ENCODE results near the gene FOXP1.
A peak's percentile ranks its signal among the peaks of the same experiment; 100 is the strongest.

Gene FOXP1

GRCh38 chr3:71509066-71509465, 74.5 kb downstream of the FOXP1 start:
- H3K36me3 ChIP-seq: no peaks in the 10 kb centered on the region
- no peak for TF ChIP-seq CTCF (IDR thresholded peaks at IDR 0.05)
- H3K27ac ChIP-seq: no peak overlapping the region
- H3K9me3 ChIP-seq: no peaks in the 10 kb centered on the region
- H3K27me3 ChIP-seq: no peaks in the 10 kb centered on the region
- H3K4me3 ChIP-seq (ENCODE audit: low read depth in 1 of 2, low read length in 1 of 2): no peak overlapping the region
- peaks cover 33 to 39% of the 10 kb centered on the region in 2 experiments for H3K4me1 ChIP-seq (ENCODE audit: control insufficient read depth in 1 of 2, insufficient read depth in 1 of 2, low read depth in 1 of 2, low read length in 1 of 2)

GRCh38 chr3:71505767-71506350, 77.7 kb downstream of the FOXP1 start:
- no peak overlapping the region for H3K27ac ChIP-seq
- no peaks in the 10 kb centered on the region for H3K27me3 ChIP-seq
- TF ChIP-seq CTCF (IDR thresholded peaks at IDR 0.05): no peak
- no peak overlapping the region for H3K4me3 ChIP-seq (ENCODE audit: low read depth in 1 of 2, low read length in 1 of 2)
- H3K4me1 ChIP-seq (ENCODE audit: control insufficient read depth in 1 of 2, insufficient read depth in 1 of 2, low read depth in 1 of 2, low read length in 1 of 2): peaks cover 7 to 16% of the 10 kb centered on the region in 2 experiments
- no peaks in the 10 kb centered on the region for H3K9me3 ChIP-seq
- no peaks in the 10 kb centered on the region for H3K36me3 ChIP-seq

- Histone ChIP-seq H3K9me3 (no peaks in the 10 kb centered on the region), H3K4me3 (ENCODE audit: low read depth in 1 of 2, low read length in 1 of 2) (no peak overlapping the region), H3K27ac (peak overlapping the region; percentile 61), H3K27me3 (no peaks in the 10 kb centered on the region), H3K4me1 (ENCODE audit: control insufficient read depth in 1 of 2, insufficient read depth in 1 of 2, low read depth in 1 of 2, low read length in 1 of 2) (peaks cover 7 to 14% of the 10 kb centered on the region in 2 experiments), H3K36me3 (no peaks in the 10 kb centered on the region)
- TF ChIP-seq CTCF (IDR thresholded peaks at IDR 0.05): no peak
These were observed 79.1 kb downstream of the FOXP1 start for GRCh38 chr3:71504250-71505036.

GRCh38 chr3:71503525-71504249, 79.8 kb downstream of the FOXP1 start:
- no peak overlapping the region for H3K4me3 ChIP-seq (ENCODE audit: low read depth in 1 of 2, low read length in 1 of 2)
- no peaks in the 10 kb centered on the region for H3K27me3 ChIP-seq
- H3K9me3 ChIP-seq: no peaks in the 10 kb centered on the region
- H3K27ac ChIP-seq: peak overlapping the region; percentile 61
- no peak for TF ChIP-seq CTCF (IDR thresholded peaks at IDR 0.05)
- H3K4me1 ChIP-seq (ENCODE audit: control insufficient read depth in 1 of 2, insufficient read depth in 1 of 2, low read depth in 1 of 2, low read length in 1 of 2): peaks cover 7 to 14% of the 10 kb centered on the region in 2 experiments
- no peaks in the 10 kb centered on the region for H3K36me3 ChIP-seq

- Histone ChIP-seq H3K27ac (peak overlapping the region; percentile 21), H3K4me1 (ENCODE audit: control insufficient read depth in 1 of 2, insufficient read depth in 1 of 2, low read depth in 1 of 2, low read length in 1 of 2) (peaks cover 7 to 14% of the 10 kb centered on the region in 2 experiments), H3K4me3 (ENCODE audit: low read depth in 1 of 2, low read length in 1 of 2) (no peak overlapping the region), H3K9me3 (no peaks in the 10 kb centered on the region), H3K27me3 (no peaks in the 10 kb centered on the region), H3K36me3 (no peaks in the 10 kb centered on the region)
- TF ChIP-seq CTCF (IDR thresholded peaks at IDR 0.05): no peak
These were observed 81.4 kb downstream of the FOXP1 start for GRCh38 chr3:71502066-71502625.
